Keratinocyte (primary cell): ENCODE data around the gene FXYD2. TPM values are rescaled to one million over a fixed set of nuclear protein-coding genes. Genes with fewer than 3 reads are reported as not detected.

ENCODE experiments used
- DNase-seq: peaks from one replicate; pipeline ENCODE4 v3.0.0-alpha.2; 2011; ENCODE audit warnings: low read depth, missing footprints, low spot score
- FAIRE-seq: peaks from 2 replicates; lab custom pipeline; 2011; peaks lifted over from hg19 to GRCh38; lab: Jason Lieb, UNC
- H2AFZ ChIP-seq: 2 replicates; pipeline ENCODE4 v1.6.0; 2012; ENCODE audit warnings: low read length, control low read depth, inconsistent platforms; ENCODE audit not compliant: control insufficient read depth
- H3K27ac ChIP-seq: 2 replicates; pipeline ENCODE4 v1.5.1; 2011; ENCODE audit warnings: low read length; ENCODE audit not compliant: control insufficient read depth, insufficient read depth
- H3K27me3 ChIP-seq: 3 replicates; pipeline ENCODE4 v1.6.0; 2011; ENCODE audit warnings: low read length; ENCODE audit not compliant: control insufficient read depth, insufficient read depth; ENCODE audit errors: extremely low read depth
- H3K36me3 ChIP-seq, 2 experiments: 2 replicates in 1 of 2; 3 replicates in 1 of 2; pipeline ENCODE4 v1.5.1; 2011; ENCODE audit warnings: low read length in 2 of 2, mild to moderate bottlenecking in 1 of 2; ENCODE audit not compliant: control insufficient read depth in 2 of 2, insufficient read depth in 2 of 2; ENCODE audit errors: extremely low read depth in 1 of 2
- H3K4me1 ChIP-seq: 3 replicates; pipeline ENCODE4 v1.5.1; 2011; ENCODE audit warnings: low read length; ENCODE audit not compliant: control insufficient read depth, insufficient read depth; ENCODE audit errors: extremely low read depth
- H3K4me2 ChIP-seq: 3 replicates; pipeline ENCODE4 v1.6.0; 2011; ENCODE audit warnings: low read depth, low read length; ENCODE audit not compliant: control insufficient read depth, insufficient read depth; ENCODE audit errors: extremely low read depth
- H3K4me3 ChIP-seq, 3 experiments: fragments of 200-600 bp in 1 of 3; sonication (generic) in 1 of 3; 2 replicates in 2 of 3; 3 replicates in 1 of 3; pipeline ENCODE4 v1.5.1; 2011 to 2016; ENCODE audit warnings: low read length in 3 of 3, mild to moderate bottlenecking in 3 of 3, control low read depth in 2 of 3, inconsistent platforms in 1 of 3, low read depth in 1 of 3, mixed read lengths in 1 of 3, mixed run types in 1 of 3, moderate library complexity in 1 of 3; ENCODE audit not compliant: control insufficient read depth in 2 of 3, insufficient read depth in 2 of 3; ENCODE audit errors: extremely low read depth in 1 of 3
- H3K79me2 ChIP-seq: 2 replicates; pipeline ENCODE4 v1.6.0; 2012; ENCODE audit warnings: low read length; ENCODE audit not compliant: control insufficient read depth, insufficient read depth
- H3K9ac ChIP-seq: 3 replicates; pipeline ENCODE4 v1.6.0; 2011; ENCODE audit warnings: low read length; ENCODE audit not compliant: control insufficient read depth, insufficient read depth; ENCODE audit errors: extremely low read depth
- H3K9me1 ChIP-seq: 3 replicates; pipeline ENCODE4 v1.6.0; 2011; ENCODE audit warnings: low read length; ENCODE audit not compliant: control insufficient read depth, insufficient read depth; ENCODE audit errors: extremely low read depth
- H3K9me3 ChIP-seq: 2 replicates; pipeline ENCODE4 v1.5.1; 2012; ENCODE audit warnings: low read depth, low read length; ENCODE audit not compliant: control insufficient read depth
- H4K20me1 ChIP-seq: 3 replicates; pipeline ENCODE4 v1.6.0; 2011; ENCODE audit warnings: low read length; ENCODE audit not compliant: control insufficient read depth, insufficient read depth; ENCODE audit errors: extremely low read depth
- CTCF ChIP-seq, 3 experiments: IDR thresholded peaks in 1 of 3; conservative IDR thresholded peaks in 1 of 3; optimal IDR thresholded peaks in 1 of 3; 2 replicates in 2 of 3; 3 replicates in 1 of 3; pipeline versions ENCODE3 to v1.5.1; 2011; ENCODE audit warnings: low read length in 3 of 3, mild to moderate bottlenecking in 3 of 3, moderate library complexity in 2 of 3, control low read depth in 1 of 3, inconsistent platforms in 1 of 3; ENCODE audit not compliant: insufficient read depth in 2 of 3; ENCODE audit errors: extremely low read depth in 1 of 3
- EZH2 ChIP-seq: IDR thresholded peaks from one replicate; pipeline ENCODE4 v1.6.1; 2012; ENCODE audit warnings: inconsistent platforms, mild to moderate bottlenecking, low read length, moderate library complexity
- dilution Hi-C: fragments of 300-500 bp; cut with MboI; formaldehyde crosslinking; loops from one replicate; pipeline ENCODE4 v1.7.0; 2020; ENCODE audit warnings: low sequenced_read_pairs; ENCODE audit not compliant: extremely low pct_ligation_motif_present
- polyA plus RNA-seq, 5 experiments: library from polyadenylated mRNA; depleted of rRNA in 3 of 5; stranded (reverse) in 3 of 5; stranded (forward) in 1 of 5; unstranded in 1 of 5; fragments of >200 nt; gene quantifications; 1 replicate in 1 of 5; 2 replicates in 3 of 5; 3 replicates in 1 of 5; pipeline versions ENCODE4 v1.2.1 to v1.2.3, GENCODE V29; 2011 to 2012; ENCODE audit warnings: missing spikeins in 2 of 5, low read depth in 1 of 5, low replicate concordance in 1 of 5

The FXYD2 gene
- polyA plus RNA-seq, 1 donor (not counting 4 experiments of a cell fraction or from before 2014, with no cell fraction given): not detected

- Histone ChIP-seq H3K4me1 (no peaks in the 10 kb centered on the region), H4K20me1 (no peaks in the 10 kb centered on the region), H3K4me2 (no peak overlapping the region), H3K36me3 (no peaks in the 10 kb centered on the region), H3K4me3 (no peak overlapping the region), H3K27me3 (peaks cover 38% of the 10 kb centered on the region), H3K79me2 (no peaks in the 10 kb centered on the region), H3K9me3 (no peaks in the 10 kb centered on the region), H3K9me1 (no peaks in the 10 kb centered on the region), H3K27ac (no peak overlapping the region), H3K9ac (no peak overlapping the region), H2AFZ (no peak overlapping the region)
- FAIRE-seq (no peak), DNase-seq (no peak)
- dilution Hi-C loops: no loop called here
- TF ChIP-seq EZH2: no peak
- TF ChIP-seq CTCF (optimal IDR thresholded peaks at IDR 0.05 in 1 of 3, IDR thresholded peaks at IDR 0.05 in 1 of 3, conservative IDR thresholded peaks at IDR 0.05 in 1 of 3; ENCODE audit: extremely low read depth in 1 of 3, insufficient read depth in 2 of 3, low read length in 3 of 3): no peak
These were observed 35.3 kb downstream of the FXYD2 start for GRCh38 chr11:117789241-117789640.

DNA sequence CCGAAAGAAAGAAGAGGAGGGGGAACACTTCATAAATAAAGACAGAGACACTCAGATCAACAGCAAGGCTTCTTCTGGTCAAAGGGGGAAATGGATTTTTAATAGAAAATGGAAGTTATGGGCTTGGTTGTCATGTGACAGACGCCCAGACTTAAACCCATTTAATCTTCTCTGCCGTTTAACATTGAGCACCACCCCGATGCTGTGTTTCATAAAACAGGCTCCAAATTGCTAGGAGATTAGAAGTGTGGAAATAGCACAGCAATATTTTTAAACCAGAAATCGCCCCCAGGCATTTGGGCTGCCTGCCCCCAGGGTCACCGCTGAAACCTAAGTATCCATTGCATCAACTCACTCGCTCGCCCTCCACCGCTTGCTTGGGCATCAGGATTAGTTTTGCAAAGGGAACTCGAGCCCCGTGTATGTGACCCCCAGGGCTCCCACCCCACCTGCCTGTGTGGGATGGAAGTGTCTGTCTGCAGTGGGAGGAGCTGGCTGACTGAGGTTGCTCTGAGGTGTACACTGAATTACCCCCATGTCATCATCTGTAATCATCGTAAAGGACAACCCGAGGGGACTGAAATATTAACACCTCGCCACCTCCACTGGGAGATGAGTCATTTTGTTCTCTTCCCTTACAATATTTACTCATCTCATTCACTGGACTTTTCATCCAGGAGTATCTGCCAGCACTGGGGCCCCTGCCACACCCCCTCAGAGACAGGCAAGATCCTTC, 38.2 kb downstream of the FXYD2 start:
- H4K20me1 ChIP-seq: no peaks in the 10 kb centered on the region
- dilution Hi-C loops: no loop called here
- H3K36me3 ChIP-seq: no peaks in the 10 kb centered on the region
- no peak for FAIRE-seq
- H3K4me2 ChIP-seq: no peak overlapping the region
- TF ChIP-seq EZH2 (no peak), CTCF (optimal IDR thresholded peaks at IDR 0.05 in 1 of 3, IDR thresholded peaks at IDR 0.05 in 1 of 3, conservative IDR thresholded peaks at IDR 0.05 in 1 of 3; ENCODE audit: extremely low read depth in 1 of 3, insufficient read depth in 2 of 3, low read length in 3 of 3) (no peak)
- DNase-seq: no peak
- no peak overlapping the region for H3K4me3 ChIP-seq
- H3K9me3 ChIP-seq: no peaks in the 10 kb centered on the region
- peaks cover 25% of the 10 kb centered on the region for H3K27me3 ChIP-seq
- no peaks in the 10 kb centered on the region for H3K4me1 ChIP-seq
- no peaks in the 10 kb centered on the region for H3K79me2 ChIP-seq
- H3K9me1 ChIP-seq: no peaks in the 10 kb centered on the region
- no peak overlapping the region for H3K9ac ChIP-seq
- H3K27ac ChIP-seq: no peak overlapping the region
- no peak overlapping the region for H2AFZ ChIP-seq
